Endothelial cell of umbilical vein (primary cell): ENCODE data around the gene TPK1. TPM values are rescaled to one million over a fixed set of nuclear protein-coding genes. Genes with fewer than 3 reads are reported as not detected.
A peak's percentile ranks its signal among the peaks of the same experiment; 100 is the strongest.

Source experiments
- BruUV-seq: library from RNA; stranded (reverse); fragments of 400-500 nt; replicated peaks from 2 replicates; lab custom pipeline; 2021; lab: Mats Ljungman, UMichigan
- CTCF ChIA-PET: fragments of 300-600, 350-600 bp; sonication (Branson Sonifier 250); formaldehyde crosslinking; loops from one replicate; lab custom pipeline; 2021; ENCODE audit warnings: antibody characterized with exemption, inconsistent platforms; lab: Charles Lee
- POLR2A ChIA-PET: fragments of 300-600, 350-600 bp; sonication (Branson Sonifier 250); formaldehyde crosslinking; loops from one replicate; lab custom pipeline; 2021; ENCODE audit warnings: antibody characterized with exemption, inconsistent platforms; lab: Charles Lee
- DNase-seq: peaks from one replicate; pipeline ENCODE4 v3.0.0-alpha.2; 2011; ENCODE audit warnings: low read depth, low spot score
- FAIRE-seq: peaks from 2 replicates; lab custom pipeline; 2011; peaks lifted over from hg19 to GRCh38; lab: Jason Lieb, UNC
- H2AFZ ChIP-seq: 2 replicates; pipeline ENCODE4 v1.6.0; 2012; ENCODE audit warnings: low read depth, low read length, control low read depth, inconsistent platforms
- H3K27ac ChIP-seq: 2 replicates; pipeline ENCODE4 v1.5.1; 2011; ENCODE audit warnings: low read depth, mild to moderate bottlenecking, control low read depth, low read length, moderate library complexity; ENCODE audit not compliant: insufficient read depth
- H3K27me3 ChIP-seq, 2 experiments: 2 replicates each; pipeline versions ENCODE4 v1.6.0 to v1.6.1; 2011; ENCODE audit warnings: low read length in 2 of 2, mixed read lengths in 1 of 2; ENCODE audit not compliant: control insufficient read depth in 2 of 2, insufficient read depth in 2 of 2
- H3K36me3 ChIP-seq, 2 experiments: 2 replicates in 1 of 2; 3 replicates in 1 of 2; pipeline ENCODE4 v1.5.1; 2011; ENCODE audit warnings: low read length in 2 of 2, mild to moderate bottlenecking in 1 of 2, moderate library complexity in 1 of 2; ENCODE audit not compliant: control insufficient read depth in 2 of 2, insufficient read depth in 2 of 2; ENCODE audit errors: extremely low read depth in 1 of 2
- H3K4me1 ChIP-seq: 3 replicates; pipeline ENCODE4 v1.5.1; 2011; ENCODE audit warnings: mild to moderate bottlenecking, low read length; ENCODE audit not compliant: control insufficient read depth, insufficient read depth; ENCODE audit errors: extremely low read depth
- H3K4me2 ChIP-seq: 2 replicates; pipeline ENCODE4 v1.6.1; 2011; ENCODE audit warnings: low read length, control low read depth, mixed read lengths; ENCODE audit not compliant: insufficient read depth
- H3K4me3 ChIP-seq, 3 experiments: fragments of 200-600 bp in 1 of 3; sonication (generic), shearing (Covaris generic) in 1 of 3; replicated peaks in 1 of 3; 2 replicates each; pipeline ENCODE4 v1.5.1; 2011 to 2016; ENCODE audit warnings: control low read depth in 3 of 3, low read length in 3 of 3, mild to moderate bottlenecking in 2 of 3, inconsistent platforms in 1 of 3, low read depth in 1 of 3, moderate library complexity in 1 of 3; ENCODE audit not compliant: insufficient read depth in 1 of 3
- H3K79me2 ChIP-seq: 2 replicates; pipeline ENCODE4 v1.6.0; 2012; ENCODE audit warnings: low read length, inconsistent platforms; ENCODE audit not compliant: control insufficient read depth, insufficient read depth
- H3K9ac ChIP-seq: replicated peaks from 2 replicates; pipeline ENCODE3; 2011; ENCODE audit warnings: low read length, control low read depth; ENCODE audit not compliant: insufficient read depth; ENCODE audit errors: extremely low read depth
- H3K9me1 ChIP-seq: replicated peaks from 3 replicates; pipeline ENCODE4 v1.6.0; 2011; ENCODE audit warnings: mild to moderate bottlenecking, low read length; ENCODE audit not compliant: control insufficient read depth, insufficient read depth; ENCODE audit errors: extremely low read depth
- H3K9me3 ChIP-seq: replicated peaks from 2 replicates; pipeline ENCODE4 v1.5.1; 2012; ENCODE audit warnings: low read length, inconsistent platforms; ENCODE audit not compliant: control insufficient read depth, insufficient read depth
- H4K20me1 ChIP-seq: replicated peaks from 2 replicates; pipeline ENCODE3; 2011; ENCODE audit warnings: mild to moderate bottlenecking, low read length; ENCODE audit not compliant: control insufficient read depth, insufficient read depth; ENCODE audit errors: extremely low read depth
- CTCF ChIP-seq, 2 donors: IDR thresholded peaks; 1 replicate in 1 of 2; 2 replicates in 1 of 2; pipeline ENCODE4 v1.5.1; 2011; ENCODE audit warnings: low read length in 2 of 2, mild to moderate bottlenecking in 2 of 2, moderate library complexity in 2 of 2, control low read depth in 1 of 2, inconsistent platforms in 1 of 2, low read depth in 1 of 2; ENCODE audit not compliant: insufficient read depth in 1 of 2; ENCODE audit errors: extremely low read depth in 1 of 2
- EZH2 ChIP-seq: IDR thresholded peaks from 2 replicates; pipeline ENCODE4 v1.6.1; 2012; ENCODE audit warnings: borderline replicate concordance, low read depth, mild to moderate bottlenecking, moderate library complexity, low read length, inconsistent platforms; ENCODE audit not compliant: severe bottlenecking
- FOS ChIP-seq: IDR thresholded peaks from 2 replicates; pipeline ENCODE4 v1.6.1; 2011; ENCODE audit warnings: mild to moderate bottlenecking, low read length, moderate library complexity, borderline replicate concordance; ENCODE audit not compliant: insufficient read depth
- GATA2 ChIP-seq: IDR thresholded peaks from 2 replicates; pipeline ENCODE4 v1.7.0; 2011; ENCODE audit warnings: low read depth, mild to moderate bottlenecking, moderate library complexity, mixed read lengths, low read length; ENCODE audit not compliant: insufficient read length, insufficient read depth
- JUN ChIP-seq: IDR thresholded peaks from 2 replicates; pipeline ENCODE4 v1.6.1; 2011; ENCODE audit warnings: borderline replicate concordance, low read depth; ENCODE audit not compliant: insufficient read length, insufficient read depth
- MAX ChIP-seq: IDR thresholded peaks from 2 replicates; pipeline ENCODE4 v1.6.1; 2011; ENCODE audit not compliant: insufficient read depth, insufficient read length
- MYC ChIP-seq: IDR thresholded peaks from one replicate; pipeline ENCODE4 v1.6.1; 2011; ENCODE audit warnings: mild to moderate bottlenecking, low read depth, low read length
- POLR2A ChIP-seq: IDR thresholded peaks from 2 replicates; pipeline ENCODE4 v1.6.1; 2012; ENCODE audit warnings: low read depth, mild to moderate bottlenecking, control low read depth, low read length
- POLR2AphosphoS5 ChIP-seq: IDR thresholded peaks from 2 replicates; pipeline ENCODE4 v1.6.1; 2012; ENCODE audit warnings: low read depth, mild to moderate bottlenecking, control low read depth, low read length, moderate library complexity; ENCODE audit not compliant: insufficient read depth
- dilution Hi-C: fragments of 300-500 bp; cut with MboI; formaldehyde crosslinking; loops from one replicate; pipeline ENCODE4 v1.15.0; 2019; ENCODE audit warnings: low sequenced_read_pairs; ENCODE audit not compliant: extremely low pct_ligation_motif_present
- intact Hi-C: fragments of 100-400 bp; cut with micrococcal nuclease; formaldehyde crosslinking; loops from one replicate; pipeline ENCODE4 v1.10.0; 2022
- polyA plus RNA-seq, 4 experiments: library from polyadenylated mRNA; depleted of rRNA in 3 of 4; stranded (reverse) in 3 of 4; unstranded in 1 of 4; fragments of >200 nt; gene quantifications; 2 replicates each; pipeline versions ENCODE4 v1.2.1 to v1.2.3, GENCODE V29; 2011 to 2012; ENCODE audit warnings: missing spikeins in 1 of 4
- total RNA-seq: library from RNA; stranded (reverse); gene quantifications from 2 replicates; pipeline ENCODE4 v1.2.3, GENCODE V29; 2021

TPK1 gene
- total and polyA plus RNA-seq, 2 donors (not counting 3 experiments of a cell fraction or from before 2014, with no cell fraction given): 7.5 to 9.3 TPM

GRCh38 chr7:144523621-144524020, 312.2 kb downstream of the TPK1 start:
- Histone ChIP-seq H3K4me2 (no peak overlapping the region), H3K27ac (no peak overlapping the region), H3K4me3 (no peak overlapping the region), H2AFZ (no peak overlapping the region), H3K79me2 (no peaks in the 10 kb centered on the region), H3K4me1 (no peaks in the 10 kb centered on the region), H3K9me3 (no peaks in the 10 kb centered on the region), H3K9me1 (no peaks in the 10 kb centered on the region), H3K36me3 (no peaks in the 10 kb centered on the region), H3K9ac (no peak overlapping the region), H3K27me3 (no peaks in the 10 kb centered on the region), H4K20me1 (no peaks in the 10 kb centered on the region)
- DNase-seq: no peak
- ChIA-PET POLR2A (no interaction called here), CTCF (no interaction called here)
- no TSS peak for BruUV-seq
- FAIRE-seq: no peak
- TF ChIP-seq GATA2: no peak
- TF ChIP-seq MAX: no peak
- no peak for TF ChIP-seq CTCF (IDR thresholded peaks at IDR 0.05; ENCODE audit: extremely low read depth in 1 of 2, insufficient read depth in 1 of 2, low read depth in 1 of 2, low read length in 2 of 2)
- no peak for TF ChIP-seq POLR2A
- intact Hi-C loops: no loop called here
- dilution Hi-C loops: no loop called here

- peak; percentile 7 for DNase-seq
- H4K20me1 ChIP-seq: no peaks in the 10 kb centered on the region
- FAIRE-seq: no peak
- no peak overlapping the region for H3K4me3 ChIP-seq
- no peak overlapping the region for H3K4me2 ChIP-seq
- CTCF ChIA-PET: interaction anchor here (0.8 kb wide), 1 partner anchor 12 kb away, joined by 3 read pairs; no protein-coding TSS in a partner anchor
- no peak overlapping the region for H2AFZ ChIP-seq
- no peak for TF ChIP-seq CTCF (IDR thresholded peaks at IDR 0.05; ENCODE audit: extremely low read depth in 1 of 2, insufficient read depth in 1 of 2, low read depth in 1 of 2, low read length in 2 of 2)
- no peak for TF ChIP-seq POLR2A
- no peak for TF ChIP-seq POLR2AphosphoS5
- no peak for TF ChIP-seq GATA2
- TF ChIP-seq JUN: no peak
- no peak for TF ChIP-seq MYC
- no peak for TF ChIP-seq MAX
- TF ChIP-seq FOS: no peak
- no peak for TF ChIP-seq EZH2
- H3K4me1 ChIP-seq: no peaks in the 10 kb centered on the region
- no peak overlapping the region for H3K27ac ChIP-seq
- no peaks in the 10 kb centered on the region for H3K79me2 ChIP-seq
- POLR2A ChIA-PET: no interaction called here
- dilution Hi-C loops (no loop called here), intact Hi-C loops (loop anchor here (10.0 kb wide), 2 partner anchors 215 to 325 kb away; no protein-coding TSS in a partner anchor)
- H3K9me3 ChIP-seq: no peaks in the 10 kb centered on the region
- no TSS peak for BruUV-seq
- H3K27me3 ChIP-seq: no peaks in the 10 kb centered on the region
- no peak overlapping the region for H3K9ac ChIP-seq
- no peaks in the 10 kb centered on the region for H3K9me1 ChIP-seq
- no peaks in the 10 kb centered on the region for H3K36me3 ChIP-seq
Observed at GRCh38 chr7:144519925-144520324, 315.9 kb downstream of the TPK1 start.
